Stimulated activated CD4-positive, alpha-beta T cell treated with anti-CD3 and anti-CD28 coated beads, Interleukin-15, amount 100 ng/mL, for 24 hours (primary cell): Measurements from ENCODE around the gene SOX11.

Experiments used
- DNase-seq: peaks from one replicate; pipeline ENCODE4 v3.0.0-alpha.2; 2020

SOX11 gene

GRCh38 chr2:5725072-5725471 lies 32.9 kb downstream of the SOX11 start:
- DNase-seq, result no peak

- no peak for DNase-seq
These were observed 33.7 kb downstream of the SOX11 start for GRCh38 chr2:5725794-5726463.

GRCh38 chr2:5727235-5727634 lies 35.1 kb downstream of the SOX11 start:
- DNase-seq, result no peak

GRCh38 chr2:5729416-5729815 lies 37.2 kb downstream of the SOX11 start:
- no peak for DNase-seq

GRCh38 chr2:5730386-5730785 lies 38.2 kb downstream of the SOX11 start:
- DNase-seq, result no peak

GRCh38 chr2:5734859-5735520 lies 42.8 kb downstream of the SOX11 start:
- no peak for DNase-seq

- DNase-seq, result no peak
These were observed 43.3 kb downstream of the SOX11 start for GRCh38 chr2:5735521-5735861.

- DNase-seq, result no peak
These were observed 43.9 kb downstream of the SOX11 start for GRCh38 chr2:5736050-5736449.

GRCh38 chr2:5736886-5737285 lies 44.7 kb downstream of the SOX11 start:
- no peak for DNase-seq

- no peak for DNase-seq
These were observed 47.9 kb downstream of the SOX11 start for GRCh38 chr2:5740053-5740452.

- no peak for DNase-seq
These were observed 48.6 kb downstream of the SOX11 start for GRCh38 chr2:5740817-5741216.

- DNase-seq, result no peak
These were observed 49.1 kb downstream of the SOX11 start for GRCh38 chr2:5741242-5741641.

GRCh38 chr2:5742126-5742525 lies 49.9 kb downstream of the SOX11 start:
- DNase-seq, result no peak

- no peak for DNase-seq
These were observed 56.2 kb downstream of the SOX11 start for GRCh38 chr2:5748391-5748790.

GRCh38 chr2:5748946-5749345 lies 56.8 kb downstream of the SOX11 start:
- no peak for DNase-seq

GRCh38 chr2:5749347-5749746 lies 57.2 kb downstream of the SOX11 start:
- DNase-seq, result no peak
